Gastroesophageal sphincter (tissue), 3 donors: Measurements from ENCODE around the gene ZBTB16.

Experiments
- CTCF ChIP-seq, 4 experiments: fragments of 200-600 bp in 2 of 4; fragments of 450-650 bp in 2 of 4; sonication (generic) in 1 of 4; IDR thresholded peaks; one replicate each; pipeline ENCODE4 v1.5.1; 2017 to 2019; ENCODE audit warnings: antibody characterized with exemption in 4 of 4, mild to moderate bottlenecking in 2 of 4, moderate library complexity in 2 of 4
- EP300 ChIP-seq: sonication (generic); formaldehyde crosslinking; IDR thresholded peaks from one replicate; pipeline ENCODE4 v1.6.1; 2017; ENCODE audit warnings: antibody characterized with exemption, mild to moderate bottlenecking
- POLR2A ChIP-seq, 2 donors: fragments of 450-650 bp; IDR thresholded peaks; one replicate each; pipeline ENCODE4 v1.6.1; 2017; ENCODE audit warnings: antibody characterized with exemption in 2 of 2, mild to moderate bottlenecking in 2 of 2, moderate library complexity in 1 of 2

GRCh38 chr11:114088216-114088615 lies 28.7 kb downstream of the ZBTB16 start:
- TF ChIP-seq CTCF (IDR thresholded peaks at IDR 0.05): no peak
- TF ChIP-seq POLR2A (IDR thresholded peaks at IDR 0.05): no peak
- no peak for TF ChIP-seq EP300
